ENCODE data around the gene ASCC3.

DNA sequence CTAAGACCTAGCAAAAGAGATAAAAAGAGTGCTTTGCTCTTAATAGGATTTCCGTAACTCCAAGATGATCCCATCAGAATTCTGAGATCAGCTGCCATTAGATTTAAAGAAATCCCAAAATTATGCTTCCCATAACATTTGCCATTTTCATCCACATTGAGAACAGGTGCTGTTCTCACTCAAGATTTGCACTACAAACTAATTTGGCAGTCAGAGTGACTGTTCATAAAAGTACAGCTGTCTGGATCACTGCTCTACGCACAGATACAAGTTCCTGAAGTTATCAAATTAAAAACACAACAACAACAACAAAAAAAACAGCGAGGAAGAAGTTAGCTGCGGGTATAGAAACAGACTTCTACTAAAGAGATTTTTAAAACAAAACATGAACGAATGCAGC is 58.1 kb downstream of the ASCC3 start:
- TF ChIP-seq, protein P1, sequence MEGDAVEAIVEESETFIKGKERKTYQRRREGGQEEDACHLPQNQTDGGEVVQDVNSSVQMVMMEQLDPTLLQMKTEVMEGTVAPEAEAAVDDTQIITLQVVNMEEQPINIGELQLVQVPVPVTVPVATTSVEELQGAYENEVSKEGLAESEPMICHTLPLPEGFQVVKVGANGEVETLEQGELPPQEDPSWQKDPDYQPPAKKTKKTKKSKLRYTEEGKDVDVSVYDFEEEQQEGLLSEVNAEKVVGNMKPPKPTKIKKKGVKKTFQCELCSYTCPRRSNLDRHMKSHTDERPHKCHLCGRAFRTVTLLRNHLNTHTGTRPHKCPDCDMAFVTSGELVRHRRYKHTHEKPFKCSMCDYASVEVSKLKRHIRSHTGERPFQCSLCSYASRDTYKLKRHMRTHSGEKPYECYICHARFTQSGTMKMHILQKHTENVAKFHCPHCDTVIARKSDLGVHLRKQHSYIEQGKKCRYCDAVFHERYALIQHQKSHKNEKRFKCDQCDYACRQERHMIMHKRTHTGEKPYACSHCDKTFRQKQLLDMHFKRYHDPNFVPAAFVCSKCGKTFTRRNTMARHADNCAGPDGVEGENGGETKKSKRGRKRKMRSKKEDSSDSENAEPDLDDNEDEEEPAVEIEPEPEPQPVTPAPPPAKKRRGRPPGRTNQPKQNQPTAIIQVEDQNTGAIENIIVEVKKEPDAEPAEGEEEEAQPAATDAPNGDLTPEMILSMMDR (IDR thresholded peaks at IDR 0.05): no peak
- TF ChIP-seq EZH2 (IDR thresholded peaks at IDR 0.05): no peak

Measured in neural progenitor cell (in vitro differentiated cells).